ENCODE data around the gene NF1.
"Not testable (repeated sequence)": the region's sequence is repeated elsewhere in the genome, so short reads cannot be mapped to it uniquely, and the experiment has no call there.

NF1 gene

DNA sequence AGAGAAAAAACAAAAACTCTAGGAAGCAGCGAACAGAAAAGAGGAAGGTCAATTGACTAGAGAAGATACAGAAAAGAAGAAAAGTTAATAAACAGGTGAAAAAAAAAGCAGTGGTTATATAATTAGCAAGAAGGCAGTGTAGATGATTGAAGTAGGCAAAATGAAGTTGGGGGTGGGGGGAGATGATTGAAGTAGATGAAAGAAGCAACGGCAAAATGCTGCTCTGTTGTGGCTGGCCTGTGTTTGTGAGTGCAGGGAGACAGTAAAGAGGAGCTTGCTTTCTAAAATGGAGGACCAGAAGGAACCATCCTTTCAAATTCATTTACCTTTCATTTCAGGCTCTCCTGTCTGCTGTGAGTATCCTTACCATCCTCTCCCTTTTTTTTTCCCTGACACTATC lies 215.5 kb downstream of the NF1 start:
- FAIRE-seq = no peak

DNA sequence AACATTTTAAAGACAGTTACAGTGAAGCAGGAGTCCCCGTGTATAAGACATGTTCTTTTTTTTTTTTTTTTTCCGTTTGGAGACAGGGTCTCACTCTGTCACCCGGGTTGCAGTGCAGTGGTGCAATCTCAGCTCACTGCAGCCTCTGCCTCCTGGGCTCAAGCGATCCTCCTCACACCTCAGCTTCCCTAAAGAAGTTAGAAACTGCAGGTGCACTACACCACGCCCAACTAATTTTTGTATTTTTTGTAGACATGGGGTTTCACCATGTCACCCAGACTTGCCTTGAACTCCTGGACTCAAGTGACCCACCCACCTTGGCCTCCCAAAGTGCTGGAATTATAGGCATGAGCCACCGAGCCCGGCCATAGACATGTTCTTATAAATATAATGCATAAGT lies 216.1 kb downstream of the NF1 start:
- FAIRE-seq = no peak

- FAIRE-seq = no peak
Observed at GRCh38 chr17:31311526-31311925, 216.7 kb downstream of the NF1 start.

- not testable (repeated sequence) for FAIRE-seq
Observed at GRCh38 chr17:31312223-31312622, 217.4 kb downstream of the NF1 start.

GRCh38 chr17:31313982-31314781 lies 219.4 kb downstream of the NF1 start, which contains the start of gene EVI2B:
TSS of gene EVI2B (minus strand) at chr17:31314054. CDS start at chr17:31305609, 8,445 bp downstream.
- FAIRE-seq = no peak

DNA sequence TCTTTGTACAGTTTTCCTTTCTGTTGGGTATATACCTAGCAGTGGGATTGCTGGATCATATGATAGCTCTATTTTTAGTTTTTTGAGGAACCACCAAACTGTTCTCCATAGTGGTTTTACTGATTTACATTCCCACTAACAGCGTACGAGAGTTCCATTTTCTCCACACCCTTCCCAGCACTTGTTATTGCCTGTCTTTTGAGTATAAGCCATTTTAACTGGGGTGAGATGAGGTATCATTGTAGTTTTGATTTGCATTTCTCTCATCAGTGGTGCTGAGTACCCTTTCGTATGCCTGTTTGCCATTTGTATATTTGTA lies 220.0 kb downstream of the NF1 start:
- FAIRE-seq = no peak

DNA sequence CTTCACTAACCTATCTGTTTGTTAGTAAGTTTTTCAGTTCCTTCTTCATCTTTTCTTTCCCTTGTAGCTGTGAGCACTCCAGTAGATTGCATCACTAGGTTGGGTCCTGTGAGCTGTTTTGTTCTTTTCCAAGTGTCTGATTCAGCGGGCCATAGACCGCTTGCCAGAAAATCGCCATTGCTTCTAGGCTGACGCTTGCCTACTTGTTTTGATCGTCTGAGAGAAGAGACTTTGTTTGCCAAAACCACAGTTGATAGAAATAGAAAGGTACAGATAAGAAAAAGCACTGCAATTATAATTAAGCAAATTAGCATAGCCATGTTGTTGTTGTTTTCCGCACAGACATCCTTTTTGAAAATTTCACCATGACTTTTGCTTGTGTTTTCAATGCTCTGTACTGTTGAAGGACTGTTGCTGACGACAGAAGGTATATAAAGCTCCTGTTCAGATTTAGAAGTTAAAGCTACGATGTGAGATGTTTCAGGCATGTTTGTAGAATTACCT lies 223.6 kb downstream of the NF1 start:
- no peak for FAIRE-seq

- FAIRE-seq = no peak
Observed at GRCh38 chr17:31318851-31319661, 224.3 kb downstream of the NF1 start.

DNA sequence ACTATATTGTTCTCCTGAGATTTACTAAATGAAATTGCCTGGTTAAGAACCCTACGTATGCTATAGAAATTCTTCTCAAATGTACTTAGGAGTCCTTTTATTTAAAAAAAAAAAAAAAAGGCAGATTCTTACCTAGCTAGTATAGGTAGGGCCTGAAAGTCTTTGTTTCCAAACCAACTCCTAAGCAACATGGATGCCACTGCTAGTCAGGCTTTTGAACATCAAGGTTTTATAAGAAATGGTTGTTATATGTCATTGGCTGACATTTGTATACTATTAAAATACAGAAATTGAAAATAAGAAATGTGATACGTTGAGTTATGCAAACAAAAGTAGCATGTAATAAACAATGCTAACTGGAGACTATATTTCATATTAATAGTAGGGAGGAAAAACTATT lies 225.5 kb downstream of the NF1 start:
- FAIRE-seq = no peak

- no peak for FAIRE-seq
Observed at GRCh38 chr17:31320791-31321190, 226.0 kb downstream of the NF1 start.

GRCh38 chr17:31321481-31321880 lies 226.7 kb downstream of the NF1 start, which contains the start of gene EVI2A:
TSS of gene EVI2A (minus strand) at chr17:31321622. CDS start at chr17:31319013, 2,609 bp downstream.
- FAIRE-seq = no peak

DNA sequence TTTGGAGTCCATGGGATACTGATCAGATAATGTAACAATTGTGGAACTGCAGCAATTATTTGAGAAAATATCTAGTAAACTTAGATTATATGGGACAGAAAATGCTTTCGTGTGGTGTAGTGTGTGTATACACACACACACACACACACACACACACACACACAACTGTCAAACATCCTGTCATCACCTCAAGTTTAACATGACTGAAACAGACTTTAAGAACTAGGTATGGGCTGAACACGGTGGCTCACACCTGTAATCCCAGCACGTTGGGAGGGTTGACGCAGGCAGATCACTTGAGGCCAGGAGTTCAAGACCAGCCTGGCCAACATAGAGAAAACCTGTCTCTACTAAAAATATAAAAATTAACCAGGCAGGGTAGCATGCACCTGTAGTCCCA lies 227.2 kb downstream of the NF1 start:
- FAIRE-seq = no peak

GRCh38 chr17:31323551-31323950 lies 228.8 kb downstream of the NF1 start:
- peak; percentile 48 for FAIRE-seq

GRCh38 chr17:31327534-31328159 lies 232.9 kb downstream of the NF1 start:
- FAIRE-seq = no peak

GRCh38 chr17:31328160-31328535 lies 233.4 kb downstream of the NF1 start:
- peak; percentile 16 for FAIRE-seq

- FAIRE-seq = no peak
Observed at GRCh38 chr17:31329221-31329620, 234.4 kb downstream of the NF1 start.

- no peak for FAIRE-seq
Observed at GRCh38 chr17:31339906-31340661, 245.3 kb downstream of the NF1 start.

DNA sequence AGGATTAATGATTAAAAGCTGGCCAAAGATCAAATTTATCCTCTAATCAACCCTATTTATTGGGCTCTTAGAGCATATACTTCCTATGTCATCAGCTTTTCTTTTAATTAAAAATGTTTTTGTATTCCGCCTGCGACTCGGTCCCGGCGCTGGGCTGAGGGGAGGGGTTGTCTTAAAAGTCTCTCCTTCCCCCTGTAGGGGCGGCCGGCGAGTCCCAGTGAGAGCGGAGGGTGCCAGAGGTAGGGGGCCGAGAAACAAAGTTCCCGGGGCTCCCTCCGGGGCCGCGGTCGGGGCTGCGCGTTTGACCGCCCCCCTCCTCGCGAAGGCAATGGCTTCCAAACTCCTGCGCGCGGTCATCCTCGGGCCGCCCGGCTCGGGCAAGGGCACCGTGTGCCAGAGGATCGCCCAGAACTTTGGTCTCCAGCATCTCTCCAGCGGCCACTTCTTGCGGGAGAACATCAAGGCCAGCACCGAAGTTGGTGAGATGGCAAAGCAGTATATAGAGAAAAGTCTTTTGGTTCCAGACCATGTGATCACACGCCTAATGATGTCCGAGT lies 250.5 kb downstream of the NF1 start:
- not testable (repeated sequence) for FAIRE-seq

- FAIRE-seq = no peak
Observed at GRCh38 chr17:31349454-31349853, 254.7 kb downstream of the NF1 start.

GRCh38 chr17:31355935-31356334 lies 261.2 kb downstream of the NF1 start:
- FAIRE-seq = no peak

GRCh38 chr17:31357091-31357490 lies 262.3 kb downstream of the NF1 start:
- no peak for FAIRE-seq

- FAIRE-seq = no peak
Observed at GRCh38 chr17:31357839-31358394, 263.1 kb downstream of the NF1 start.
